HG03521 (cell line): ENCODE measurements around the gene DYRK1A.
A peak's percentile ranks its signal among the peaks of the same experiment; 100 is the strongest.
"Not testable (repeated sequence)": the region's sequence is repeated elsewhere in the genome, so short reads cannot be mapped to it uniquely, and the experiment has no call there.

ENCODE experiments used
- ATAC-seq: cut with Tn5 transposase; IDR thresholded peaks from one replicate; pipeline ENCODE4 v1.9.1; 2021; ENCODE audit warnings: mild to moderate bottlenecking, moderate library complexity; ENCODE audit not compliant: unreplicated experiment

Gene DYRK1A

GRCh38 chr21:37546949-37547614 is 180.5 kb downstream of the DYRK1A start:
- ATAC-seq = no peak

- no peak for ATAC-seq
These were observed 181.1 kb downstream of the DYRK1A start for GRCh38 chr21:37547615-37548200.

DNA sequence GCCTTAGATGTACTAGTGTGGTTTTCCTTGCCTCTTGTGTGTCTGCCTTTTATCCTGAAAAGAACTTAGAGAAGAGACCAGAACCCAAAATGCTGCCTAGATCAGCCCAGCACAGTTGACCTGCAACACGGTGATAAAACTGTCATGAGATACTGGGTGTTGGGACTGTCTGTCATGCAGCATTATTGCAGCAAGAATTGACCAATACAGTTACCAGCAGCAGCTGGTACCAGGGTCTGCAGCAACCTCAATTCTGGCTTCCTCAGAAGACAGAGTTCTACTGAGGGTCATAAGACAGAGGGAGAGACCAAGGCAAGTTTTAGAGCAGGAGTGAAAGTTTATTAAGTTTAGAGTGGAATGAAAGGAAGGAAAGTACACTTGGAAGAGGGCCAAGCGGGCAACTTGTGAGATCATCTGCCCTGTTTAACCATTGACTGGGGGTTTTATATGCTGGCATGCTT is 182.0 kb downstream of the DYRK1A start:
- no peak for ATAC-seq

DNA sequence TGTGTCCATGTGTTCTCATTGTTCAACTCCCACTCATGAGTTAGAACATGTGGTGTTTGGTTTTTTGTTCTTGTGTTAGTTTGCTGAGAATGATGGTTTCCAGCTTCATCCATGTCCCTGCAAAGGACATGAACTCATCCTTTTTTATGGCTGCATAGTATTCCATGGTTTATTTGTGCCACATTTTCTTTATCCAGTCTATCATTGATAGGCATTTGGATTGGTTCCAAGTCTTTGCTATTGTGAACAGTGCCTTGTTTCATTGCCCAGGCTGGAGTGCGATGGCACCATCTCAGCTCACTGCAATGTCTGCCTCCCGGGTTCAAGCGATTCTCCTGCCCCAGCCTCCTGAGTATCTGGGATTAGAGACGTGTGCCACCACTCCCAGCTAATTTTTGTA is 183.2 kb downstream of the DYRK1A start:
- ATAC-seq = not testable (repeated sequence)

- ATAC-seq = no peak
These were observed 183.6 kb downstream of the DYRK1A start for GRCh38 chr21:37550157-37550556.

GRCh38 chr21:37550618-37551330 is 184.2 kb downstream of the DYRK1A start:
- ATAC-seq = no peak

DNA sequence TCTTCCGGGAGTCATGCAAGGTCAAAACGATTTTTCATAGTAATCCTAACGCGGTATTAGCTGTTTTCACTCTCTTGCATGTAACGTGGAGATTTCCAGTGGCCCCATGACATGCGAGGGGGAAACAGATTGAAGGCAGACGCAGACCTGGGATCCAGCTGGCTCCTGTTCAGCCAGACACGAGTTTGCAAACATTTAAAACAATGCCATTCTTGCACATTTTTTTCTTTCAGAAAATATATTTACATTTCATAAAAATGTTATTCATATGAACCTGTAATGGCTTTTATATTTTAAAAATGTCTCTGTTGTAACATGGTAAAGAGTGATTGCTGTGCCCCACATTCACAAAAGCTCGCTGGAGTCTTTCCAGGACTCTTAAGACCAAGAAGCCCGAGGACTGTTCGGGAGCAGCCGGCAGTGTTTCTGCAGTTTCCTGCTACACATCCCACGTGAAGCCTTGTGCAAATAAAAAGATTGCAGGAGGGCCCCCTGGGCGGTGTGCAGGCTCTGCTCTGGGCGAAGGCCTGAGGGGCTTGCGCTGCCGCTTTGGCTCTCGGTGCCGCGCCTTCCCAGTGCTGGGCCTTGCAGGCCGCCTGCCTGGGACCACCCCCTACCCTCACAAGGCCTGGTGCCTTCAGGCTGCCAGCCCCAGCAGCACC is 184.9 kb downstream of the DYRK1A start:
- no peak for ATAC-seq

GRCh38 chr21:37551993-37552355 is 185.4 kb downstream of the DYRK1A start:
- ATAC-seq = no peak

DNA sequence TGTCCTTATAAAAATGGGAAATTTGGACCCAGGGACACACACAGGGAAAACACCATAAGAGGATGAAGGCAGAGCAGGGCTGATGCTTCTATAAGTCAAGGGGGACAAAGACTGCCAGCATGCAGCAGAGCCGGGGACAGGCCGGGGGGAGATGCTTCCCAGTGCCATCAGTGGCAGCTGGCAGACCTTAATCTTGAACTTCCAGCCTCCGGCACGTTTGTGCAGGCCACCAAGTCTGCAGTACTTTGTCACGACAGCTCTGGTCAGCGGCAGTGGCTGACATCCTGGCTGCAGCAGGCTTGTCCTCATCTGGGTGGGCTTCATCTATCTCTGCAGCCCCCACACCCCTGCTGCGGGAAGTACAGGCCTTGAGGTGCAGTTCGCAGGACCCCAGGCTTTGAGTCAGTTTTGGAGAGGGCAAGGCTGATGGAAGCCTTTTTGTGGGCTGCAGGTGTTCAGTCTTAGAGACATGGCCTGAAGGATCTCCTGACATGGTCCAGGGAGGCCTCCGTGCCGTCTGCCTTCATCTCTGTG is 186.0 kb downstream of the DYRK1A start:
- no peak for ATAC-seq

DNA sequence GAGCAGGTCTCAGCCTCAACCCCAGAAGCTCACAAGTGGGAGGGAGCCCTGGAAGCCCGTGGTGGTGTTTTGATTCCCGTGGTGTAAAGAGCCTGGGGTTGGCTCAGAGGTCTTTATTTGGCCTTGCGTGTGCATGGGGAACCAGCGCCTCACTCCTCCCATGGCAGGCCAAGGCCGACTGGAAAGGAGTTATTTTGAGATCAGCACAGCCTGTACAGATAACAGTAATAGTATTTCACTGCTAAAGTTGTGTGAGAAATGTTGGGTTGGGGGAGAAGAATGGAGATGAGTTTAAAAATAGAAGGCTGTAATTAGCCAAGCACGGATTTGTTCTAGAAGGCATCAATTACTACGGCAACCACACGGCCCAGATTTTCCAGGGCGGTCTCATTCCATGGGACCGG is 186.5 kb downstream of the DYRK1A start:
- ATAC-seq = no peak

- ATAC-seq = no peak
These were observed 188.2 kb downstream of the DYRK1A start for GRCh38 chr21:37554661-37555379.

GRCh38 chr21:37555672-37556261 is 189.2 kb downstream of the DYRK1A start:
- ATAC-seq = no peak

- peak; percentile 74 for ATAC-seq
These were observed 190.8 kb downstream of the DYRK1A start for GRCh38 chr21:37557261-37557950.

- no peak for ATAC-seq
These were observed 192.2 kb downstream of the DYRK1A start for GRCh38 chr21:37558676-37559211.

GRCh38 chr21:37560385-37560784 is 193.8 kb downstream of the DYRK1A start:
- ATAC-seq = no peak

DNA sequence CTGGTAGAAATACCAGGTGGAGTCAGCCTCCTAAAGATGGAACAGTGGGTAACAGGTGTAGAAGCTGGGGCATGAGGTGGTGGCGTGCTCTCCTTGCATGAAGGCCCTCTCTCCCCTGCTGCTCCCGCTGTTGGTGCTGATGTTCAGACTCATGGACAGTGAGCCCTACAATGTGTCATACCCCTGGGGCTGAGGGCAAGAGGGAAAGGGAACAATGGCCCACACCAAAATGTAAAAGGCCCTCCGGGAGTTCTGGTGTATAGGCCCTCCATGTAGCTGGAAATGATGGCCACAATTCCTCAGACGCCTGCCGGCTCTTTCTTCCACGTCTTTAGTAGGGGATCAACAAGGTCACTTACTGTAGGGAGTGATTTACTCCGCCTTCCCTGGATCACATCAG is 194.9 kb downstream of the DYRK1A start:
- no peak for ATAC-seq

DNA sequence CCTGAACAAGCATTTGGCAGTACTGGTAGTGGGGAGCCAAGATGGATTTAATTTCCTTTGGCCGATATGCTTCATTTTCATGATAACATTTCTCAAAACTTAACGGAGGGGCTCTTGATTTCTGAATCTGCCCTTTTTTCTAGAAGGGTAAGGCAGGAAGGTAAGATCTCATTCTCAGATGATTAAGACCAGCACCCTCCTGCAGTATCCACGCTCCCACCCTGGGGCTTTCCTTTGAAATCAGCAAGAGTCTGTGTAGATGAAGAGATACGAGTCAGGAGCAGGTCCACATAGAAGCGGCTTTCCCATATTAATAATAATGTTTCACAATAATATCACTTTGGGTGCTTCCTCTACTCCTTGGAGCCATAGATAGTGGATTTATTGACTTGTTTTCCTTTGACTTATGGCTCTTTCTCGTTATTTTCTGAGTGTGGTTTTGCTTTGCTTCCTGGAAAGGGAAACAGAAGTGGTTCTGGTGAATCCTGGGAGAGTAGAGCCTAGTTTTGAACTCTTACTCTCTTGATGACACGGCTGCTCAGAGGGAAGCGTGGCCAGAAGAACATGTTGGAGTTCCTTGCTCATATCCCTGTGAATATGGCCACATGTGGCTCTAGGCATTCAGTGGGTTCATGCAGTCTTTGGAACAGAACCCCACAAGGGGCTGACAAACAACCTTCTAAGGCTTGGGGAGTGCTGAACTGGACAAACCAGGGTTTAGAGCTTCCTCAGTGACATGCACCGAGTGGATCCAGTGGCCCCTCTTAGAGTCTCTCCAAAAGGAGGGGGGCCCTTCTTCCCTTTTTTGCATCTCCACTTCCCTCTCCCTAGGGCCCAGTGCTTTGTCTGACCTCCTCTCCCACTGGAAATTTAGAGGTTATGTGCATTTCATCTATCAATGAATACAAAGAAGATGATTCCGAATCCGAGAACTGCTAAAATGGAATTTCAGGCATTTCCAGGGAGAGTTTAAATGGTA is 195.7 kb downstream of the DYRK1A start:
- no peak for ATAC-seq

DNA sequence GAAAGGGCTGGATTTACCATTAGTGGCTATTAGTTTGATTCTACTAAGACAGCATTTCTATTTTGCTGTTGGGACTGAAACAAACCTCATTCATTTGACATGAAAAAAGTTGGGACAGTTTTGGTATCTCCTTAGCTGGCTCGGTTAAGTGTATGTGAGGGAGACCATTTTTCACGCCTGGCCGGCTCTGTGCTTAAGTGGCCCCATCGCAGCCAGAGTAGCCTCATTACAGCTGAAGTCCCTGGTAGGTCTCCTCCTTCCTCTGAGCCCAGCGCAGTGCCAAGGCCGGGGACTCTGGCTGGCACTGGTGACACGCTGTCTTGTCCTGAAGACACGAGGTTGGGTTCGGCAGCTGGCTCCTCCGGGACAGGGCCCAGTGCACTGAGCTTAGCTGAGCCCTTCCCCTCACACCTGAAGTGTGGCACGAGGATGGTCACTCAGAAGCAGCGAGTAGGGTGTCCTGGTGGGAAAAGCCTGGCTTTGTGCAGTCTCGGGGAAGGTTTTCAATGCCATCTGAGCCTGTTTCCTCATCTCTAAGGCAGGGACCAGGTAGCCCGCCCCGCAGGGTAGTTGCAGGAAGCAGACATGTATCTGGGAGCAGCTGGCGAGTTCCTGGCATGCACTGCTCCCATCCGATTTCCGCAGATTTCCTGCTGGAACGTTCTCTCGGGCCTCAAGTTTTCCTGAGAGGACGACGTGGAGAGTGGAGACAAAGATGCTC is 196.5 kb downstream of the DYRK1A start:
- no peak for ATAC-seq
